ENCODE data around the gene ACOD1.
A peak's percentile ranks its signal among the peaks of the same experiment; 100 is the strongest.
"Not testable (repeated sequence)": the region's sequence is repeated elsewhere in the genome, so short reads cannot be mapped to it uniquely, and the experiment has no call there.

ACOD1 gene

GRCh38 chr13:76948149-76948548 is at the start of gene ACOD1:
ACOD1 (plus strand) TSS chr13:76948511; CDS start chr13:76948559, 48 bp downstream.
- DNase-seq = no peak

- DNase-seq = not testable (repeated sequence)
Measured at GRCh38 chr13:76899066-76899465, 49.2 kb upstream of the ACOD1 start.

- DNase-seq = peak; percentile 85
Measured at GRCh38 chr13:76903544-76904162, 44.7 kb upstream of the ACOD1 start.

- DNase-seq = no peak
Measured at GRCh38 chr13:76904507-76904906, 43.8 kb upstream of the ACOD1 start.

- DNase-seq = no peak
Measured at GRCh38 chr13:76912476-76912875, 35.8 kb upstream of the ACOD1 start.

GRCh38 chr13:76913898-76914297 is 34.4 kb upstream of the ACOD1 start:
- DNase-seq = no peak

GRCh38 chr13:76917095-76917494 is 31.2 kb upstream of the ACOD1 start:
- DNase-seq = no peak

GRCh38 chr13:76917755-76918481 is 30.4 kb upstream of the ACOD1 start:
- not testable (repeated sequence) for DNase-seq

GRCh38 chr13:76921516-76921915 is 26.8 kb upstream of the ACOD1 start:
- no peak for DNase-seq

GRCh38 chr13:76925115-76925514 is 23.2 kb upstream of the ACOD1 start:
- DNase-seq = no peak

GRCh38 chr13:76927955-76928354 is 20.4 kb upstream of the ACOD1 start:
- no peak for DNase-seq

GRCh38 chr13:76928456-76928855 is 19.9 kb upstream of the ACOD1 start:
- no peak for DNase-seq

- no peak for DNase-seq
Measured at GRCh38 chr13:76929320-76929719, 19.0 kb upstream of the ACOD1 start.

GRCh38 chr13:76929851-76930374 is 18.4 kb upstream of the ACOD1 start:
- no peak for DNase-seq

- DNase-seq = no peak
Measured at GRCh38 chr13:76932076-76932475, 16.2 kb upstream of the ACOD1 start.

GRCh38 chr13:76934671-76935070 is 13.6 kb upstream of the ACOD1 start:
- DNase-seq = no peak

- DNase-seq = no peak
Measured at GRCh38 chr13:76936763-76937162, 11.5 kb upstream of the ACOD1 start.

- no peak for DNase-seq
Measured at GRCh38 chr13:76937281-76937820, 11.0 kb upstream of the ACOD1 start.

GRCh38 chr13:76939215-76939614 is 9.1 kb upstream of the ACOD1 start:
- DNase-seq = no peak

GRCh38 chr13:76942363-76942762 is 5.9 kb upstream of the ACOD1 start:
- DNase-seq = no peak

GRCh38 chr13:76943646-76944045 is 4.7 kb upstream of the ACOD1 start:
- DNase-seq = no peak

- no peak for DNase-seq
Measured at GRCh38 chr13:76944456-76944855, 3.9 kb upstream of the ACOD1 start.

- no peak for DNase-seq
Measured at GRCh38 chr13:76950101-76950500, 1.8 kb downstream of the ACOD1 start.

- DNase-seq = no peak
Measured at GRCh38 chr13:76953968-76954367, 5.7 kb downstream of the ACOD1 start.
